ENCODE results near the gene RABGGTA.

RABGGTA gene

GRCh38 chr14:24255438-24255837, 16.0 kb downstream of the RABGGTA start:
- H3K4me3 ChIP-seq (ENCODE audit: low read depth, low read length) = no peak overlapping the region
- TF ChIP-seq CTCF (IDR thresholded peaks at IDR 0.05; ENCODE audit: borderline replicate concordance, insufficient read depth, low read depth, low read length) = no peak

GRCh38 chr14:24254630-24255392, 16.6 kb downstream of the RABGGTA start:
- no peak overlapping the region for H3K4me3 ChIP-seq (ENCODE audit: low read depth, low read length)
- TF ChIP-seq CTCF (IDR thresholded peaks at IDR 0.05; ENCODE audit: borderline replicate concordance, insufficient read depth, low read depth, low read length) = no peak

- TF ChIP-seq CTCF (IDR thresholded peaks at IDR 0.05; ENCODE audit: borderline replicate concordance, insufficient read depth, low read depth, low read length) = no peak
Measured at GRCh38 chr14:24253936-24254335, 17.5 kb downstream of the RABGGTA start.

GRCh38 chr14:24252289-24253124, 18.9 kb downstream of the RABGGTA start:
- H3K4me3 ChIP-seq (ENCODE audit: low read depth, low read length) = no peak overlapping the region
- TF ChIP-seq CTCF (IDR thresholded peaks at IDR 0.05; ENCODE audit: borderline replicate concordance, insufficient read depth, low read depth, low read length) = no peak

More at GRCh38 chr14:24253936-24254335, 17.5 kb downstream of the RABGGTA start:
- H3K4me3 ChIP-seq (ENCODE audit: low read depth, low read length) = no peak overlapping the region

- no peak for TF ChIP-seq CTCF (IDR thresholded peaks at IDR 0.05; ENCODE audit: borderline replicate concordance, insufficient read depth, low read depth, low read length)
- H3K4me3 ChIP-seq (ENCODE audit: low read depth, low read length) = no peak overlapping the region
Measured at GRCh38 chr14:24251880-24252288, 19.5 kb downstream of the RABGGTA start.

GRCh38 chr14:24250354-24250753, 21.0 kb downstream of the RABGGTA start:
- no peak for TF ChIP-seq CTCF (IDR thresholded peaks at IDR 0.05; ENCODE audit: borderline replicate concordance, insufficient read depth, low read depth, low read length)
- no peak overlapping the region for H3K4me3 ChIP-seq (ENCODE audit: low read depth, low read length)
